GM12878 (cell line): ENCODE measurements around the gene RAPSN. TPM values are rescaled to one million over a fixed set of nuclear protein-coding genes. Genes with fewer than 3 reads are reported as not detected.

Experiments used
- CBFB ChIP-seq: IDR thresholded peaks from 2 replicates; pipeline ENCODE4 v1.6.1; 2016; ENCODE audit warnings: antibody characterized with exemption, low read depth
- CREB1 ChIP-seq: IDR thresholded peaks from 2 replicates; pipeline ENCODE4 v1.6.1; 2012; ENCODE audit warnings: low read depth, mild to moderate bottlenecking, inconsistent platforms
- JUNB ChIP-seq: IDR thresholded peaks from 2 replicates; pipeline ENCODE4 v1.6.1; 2016; ENCODE audit warnings: antibody characterized with exemption, mild to moderate bottlenecking
- NFYA ChIP-seq: IDR thresholded peaks from 2 replicates; pipeline ENCODE4 v1.6.1; 2011; ENCODE audit warnings: low read depth, mild to moderate bottlenecking, low read length, improper control_type of control experiment, borderline replicate concordance
- RUNX3 ChIP-seq: IDR thresholded peaks from 2 replicates; pipeline ENCODE4 v1.6.1; 2012; ENCODE audit warnings: low read length, inconsistent platforms
- SIN3A ChIP-seq: IDR thresholded peaks from 2 replicates; pipeline ENCODE4 v1.6.1; 2012; ENCODE audit warnings: low read depth, low read length, improper control_type of control experiment
- SMARCA5 ChIP-seq: fragments of 450-650 bp; IDR thresholded peaks from 2 replicates; pipeline ENCODE4 v1.6.1; 2017; ENCODE audit warnings: mild to moderate bottlenecking
- SMC3 ChIP-seq: IDR thresholded peaks from 2 replicates; pipeline ENCODE4 v1.6.1; 2011; ENCODE audit warnings: low read length, improper control_type of control experiment, borderline replicate concordance
- STAT3 ChIP-seq: IDR thresholded peaks from 2 replicates; pipeline ENCODE4 v1.6.1; 2011; ENCODE audit warnings: low read depth, low read length, improper control_type of control experiment
- SUPT20H ChIP-seq: IDR thresholded peaks from 2 replicates; pipeline ENCODE4 v1.6.1; 2011; ENCODE audit warnings: low read depth, mild to moderate bottlenecking, low read length, moderate library complexity, borderline replicate concordance; ENCODE audit not compliant: control insufficient read depth
- TCF12 ChIP-seq: IDR thresholded peaks from 2 replicates; pipeline ENCODE4 v1.6.1; 2011; ENCODE audit warnings: low read depth, mild to moderate bottlenecking, low read length
- polyA plus RNA-seq, 11 experiments: library from polyadenylated mRNA; depleted of rRNA in 4 of 11; unstranded in 6 of 11; stranded (reverse) in 5 of 11; fragments of >200 nt; fragmentation: Nextera tagmentation in 4 of 11; fragmentation: Illumina TruSeq in 1 of 11; extraction: Ambion mirVana in 4 of 11; extraction: Trizol in 1 of 11; gene quantifications; 1 replicate in 1 of 11; 2 replicates in 10 of 11; pipeline versions ENCODE4 v1.2.1 to v1.2.3, GENCODE V29; 2011 to 2016; ENCODE audit warnings: inconsistent platforms in 2 of 11, missing spikeins in 2 of 11, low read depth in 1 of 11
- total RNA-seq, 4 experiments: library from RNA; depleted of rRNA in 3 of 4; stranded (reverse); fragments of >200 nt in 3 of 4; fragmentation: Illumina TruSeq in 1 of 4; extraction: Trizol in 1 of 4; gene quantifications; 2 replicates each; pipeline versions ENCODE4 v1.2.1 to v1.2.3, GENCODE V29; 2013 to 2021
- TF ChIP-seq, protein P1 (sequence below): IDR thresholded peaks from 2 replicates; pipeline ENCODE4 v1.6.1; 2012; ENCODE audit warnings: improper control_type of control experiment, low read depth, low read length; ENCODE audit not compliant: insufficient replicate concordance
- TF ChIP-seq, protein P2 (sequence below): IDR thresholded peaks from 2 replicates; pipeline ENCODE4 v1.6.1; 2012; ENCODE audit warnings: low read depth, low read length, improper control_type of control experiment

Gene RAPSN
- total and polyA plus RNA-seq, 10 of the 15 experiments (the other 5 are each of a cell fraction or from before 2014, with no cell fraction given) = 0.08 to 0.23 (median 0.14) TPM; not detected in 6

DNA sequence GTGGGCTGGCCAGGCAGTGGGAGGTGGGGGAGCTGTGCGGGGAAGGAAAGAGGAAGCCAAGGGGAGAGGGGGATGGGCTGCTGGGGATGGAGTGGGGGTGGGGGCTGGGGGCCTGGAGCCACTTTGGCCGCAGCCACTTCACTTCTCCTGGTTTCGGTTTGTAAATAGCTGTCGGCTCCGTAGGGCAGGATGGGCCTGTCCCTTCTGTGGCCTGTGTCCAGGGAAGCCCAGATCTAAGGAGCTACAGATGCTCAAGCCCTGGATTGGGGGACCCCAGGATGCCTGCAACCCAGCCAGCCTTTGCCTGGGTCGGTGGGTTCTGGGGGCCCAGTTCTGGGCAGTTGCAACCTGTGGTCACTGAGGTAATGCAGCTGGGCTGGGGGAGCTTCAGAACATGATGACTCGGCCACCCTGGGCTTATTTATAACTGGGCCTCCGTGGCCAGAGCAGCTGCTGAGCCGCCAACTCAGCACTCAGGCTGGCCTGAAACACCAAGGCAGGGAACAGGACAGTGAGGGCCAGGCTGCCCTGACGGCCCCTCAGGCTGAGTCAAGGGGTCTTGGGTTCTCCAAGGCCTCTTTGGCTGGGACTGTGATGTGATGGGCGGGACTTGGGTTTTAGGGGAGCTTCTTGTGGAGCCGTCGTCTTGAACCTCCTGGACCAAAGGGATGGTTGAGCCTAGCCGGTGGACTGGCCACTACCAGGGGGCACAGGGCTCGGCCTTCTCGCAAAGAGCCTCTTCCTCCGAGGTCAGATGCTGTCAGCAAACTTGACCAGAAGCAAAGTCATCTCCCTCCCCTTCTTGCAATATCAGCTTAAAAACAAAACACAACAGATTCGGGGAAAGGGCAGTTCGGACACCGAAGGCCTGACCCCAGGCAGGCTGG is 55.5 kb downstream of the RAPSN start (continued):
- TF ChIP-seq SMARCA5 (no peak), SMC3 (no peak), CBFB (peak; percentile 37; the same call in 1 of the 2 replicates), SUPT20H (no peak), NFYA (no peak), JUNB (no peak), STAT3 (no peak), SIN3A (no peak), CREB1 (no peak), TCF12 (0 out of 2 replicates have a peak, but pooled peaks have one; percentile 66), RUNX3 (peak; percentile 75)
- TF ChIP-seq, protein P1, sequence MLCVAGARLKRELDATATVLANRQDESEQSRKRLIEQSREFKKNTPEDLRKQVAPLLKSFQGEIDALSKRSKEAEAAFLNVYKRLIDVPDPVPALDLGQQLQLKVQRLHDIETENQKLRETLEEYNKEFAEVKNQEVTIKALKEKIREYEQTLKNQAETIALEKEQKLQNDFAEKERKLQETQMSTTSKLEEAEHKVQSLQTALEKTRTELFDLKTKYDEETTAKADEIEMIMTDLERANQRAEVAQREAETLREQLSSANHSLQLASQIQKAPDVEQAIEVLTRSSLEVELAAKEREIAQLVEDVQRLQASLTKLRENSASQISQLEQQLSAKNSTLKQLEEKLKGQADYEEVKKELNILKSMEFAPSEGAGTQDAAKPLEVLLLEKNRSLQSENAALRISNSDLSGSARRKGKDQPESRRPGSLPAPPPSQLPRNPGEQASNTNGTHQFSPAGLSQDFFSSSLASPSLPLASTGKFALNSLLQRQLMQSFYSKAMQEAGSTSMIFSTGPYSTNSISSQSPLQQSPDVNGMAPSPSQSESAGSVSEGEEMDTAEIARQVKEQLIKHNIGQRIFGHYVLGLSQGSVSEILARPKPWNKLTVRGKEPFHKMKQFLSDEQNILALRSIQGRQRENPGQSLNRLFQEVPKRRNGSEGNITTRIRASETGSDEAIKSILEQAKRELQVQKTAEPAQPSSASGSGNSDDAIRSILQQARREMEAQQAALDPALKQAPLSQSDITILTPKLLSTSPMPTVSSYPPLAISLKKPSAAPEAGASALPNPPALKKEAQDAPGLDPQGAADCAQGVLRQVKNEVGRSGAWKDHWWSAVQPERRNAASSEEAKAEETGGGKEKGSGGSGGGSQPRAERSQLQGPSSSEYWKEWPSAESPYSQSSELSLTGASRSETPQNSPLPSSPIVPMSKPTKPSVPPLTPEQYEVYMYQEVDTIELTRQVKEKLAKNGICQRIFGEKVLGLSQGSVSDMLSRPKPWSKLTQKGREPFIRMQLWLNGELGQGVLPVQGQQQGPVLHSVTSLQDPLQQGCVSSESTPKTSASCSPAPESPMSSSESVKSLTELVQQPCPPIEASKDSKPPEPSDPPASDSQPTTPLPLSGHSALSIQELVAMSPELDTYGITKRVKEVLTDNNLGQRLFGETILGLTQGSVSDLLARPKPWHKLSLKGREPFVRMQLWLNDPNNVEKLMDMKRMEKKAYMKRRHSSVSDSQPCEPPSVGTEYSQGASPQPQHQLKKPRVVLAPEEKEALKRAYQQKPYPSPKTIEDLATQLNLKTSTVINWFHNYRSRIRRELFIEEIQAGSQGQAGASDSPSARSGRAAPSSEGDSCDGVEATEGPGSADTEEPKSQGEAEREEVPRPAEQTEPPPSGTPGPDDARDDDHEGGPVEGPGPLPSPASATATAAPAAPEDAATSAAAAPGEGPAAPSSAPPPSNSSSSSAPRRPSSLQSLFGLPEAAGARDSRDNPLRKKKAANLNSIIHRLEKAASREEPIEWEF = no peak
- TF ChIP-seq, protein P2, sequence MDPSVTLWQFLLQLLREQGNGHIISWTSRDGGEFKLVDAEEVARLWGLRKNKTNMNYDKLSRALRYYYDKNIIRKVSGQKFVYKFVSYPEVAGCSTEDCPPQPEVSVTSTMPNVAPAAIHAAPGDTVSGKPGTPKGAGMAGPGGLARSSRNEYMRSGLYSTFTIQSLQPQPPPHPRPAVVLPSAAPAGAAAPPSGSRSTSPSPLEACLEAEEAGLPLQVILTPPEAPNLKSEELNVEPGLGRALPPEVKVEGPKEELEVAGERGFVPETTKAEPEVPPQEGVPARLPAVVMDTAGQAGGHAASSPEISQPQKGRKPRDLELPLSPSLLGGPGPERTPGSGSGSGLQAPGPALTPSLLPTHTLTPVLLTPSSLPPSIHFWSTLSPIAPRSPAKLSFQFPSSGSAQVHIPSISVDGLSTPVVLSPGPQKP = no peak
